IPS-20b (cell line): ENCODE data around the gene CA14.

Experiments
- H3K27ac ChIP-seq: one replicate; pipeline ENCODE4 v1.5.1; 2013; ENCODE audit warnings: low read length
- H3K27me3 ChIP-seq: 2 replicates; pipeline ENCODE4 v1.6.1; 2013; ENCODE audit warnings: mild to moderate bottlenecking, low read length, inconsistent platforms; ENCODE audit not compliant: insufficient read depth
- H3K36me3 ChIP-seq: 2 replicates; pipeline ENCODE4 v1.6.1; 2013; ENCODE audit warnings: low read depth, mild to moderate bottlenecking, inconsistent platforms, low read length, moderate library complexity; ENCODE audit not compliant: insufficient read depth
- H3K4me1 ChIP-seq: 2 replicates; pipeline ENCODE4 v1.6.1; 2013; ENCODE audit warnings: mild to moderate bottlenecking, control low read depth, inconsistent platforms, low read length, moderate library complexity; ENCODE audit not compliant: insufficient read depth
- H3K4me3 ChIP-seq: 2 replicates; pipeline ENCODE4 v1.5.1; 2013; ENCODE audit warnings: mild to moderate bottlenecking, low read length, inconsistent platforms
- H3K9ac ChIP-seq: 2 replicates; pipeline ENCODE4 v1.6.1; 2013; ENCODE audit warnings: low read depth, mild to moderate bottlenecking, inconsistent platforms, low read length, moderate library complexity
- H3K9me3 ChIP-seq: 2 replicates; pipeline ENCODE4 v1.6.1; 2013; ENCODE audit warnings: mild to moderate bottlenecking, low read depth, low read length, inconsistent platforms; ENCODE audit not compliant: insufficient read depth

CA14 gene

GRCh38 chr1:150268340-150268704 is 10.7 kb downstream of the CA14 start:
- Histone ChIP-seq H3K4me1 (peaks cover 13% of the 10 kb centered on the region; the same call in 1 of the 2 replicates), H3K27ac (peak overlapping the region; percentile 84), H3K4me3 (peak overlapping the region; percentile 97), H3K27me3 (no peaks in the 10 kb centered on the region), H3K9me3 (no peaks in the 10 kb centered on the region), H3K36me3 (peaks cover 40% of the 10 kb centered on the region), H3K9ac (peak overlapping the region; percentile 96)

- Histone ChIP-seq H3K4me1 (peaks cover 15% of the 10 kb centered on the region; the same call in 1 of the 2 replicates), H3K4me3 (peak within 1 kb of the TSS; percentile 97), H3K9ac (peak within 1 kb of the TSS; percentile 96), H3K36me3 (peaks cover 35% of the 10 kb centered on the region), H3K9me3 (no peaks in the 10 kb centered on the region), H3K27me3 (no peaks in the 10 kb centered on the region), H3K27ac (peak within 1 kb of the TSS; percentile 84)
These were observed 11.3 kb downstream of the CA14 start, which contains the start of gene APH1A for GRCh38 chr1:150268705-150269403. TSS of gene APH1A (minus strand) at chr1:150269016. CDS start at chr1:150268810, 206 bp downstream.

GRCh38 chr1:150269451-150269850 is 11.9 kb downstream of the CA14 start:
- H3K36me3 ChIP-seq = peaks cover 29% of the 10 kb centered on the region
- H3K9ac ChIP-seq = peak overlapping the region; percentile 96; the same call in 1 of the 2 replicates
- H3K27ac ChIP-seq = peak overlapping the region; percentile 83
- H3K4me1 ChIP-seq = peaks cover 15% of the 10 kb centered on the region; the same call in 1 of the 2 replicates
- peak overlapping the region; percentile 97 for H3K4me3 ChIP-seq
- H3K27me3 ChIP-seq = no peaks in the 10 kb centered on the region
- H3K9me3 ChIP-seq = no peaks in the 10 kb centered on the region

GRCh38 chr1:150271291-150271959 is 13.9 kb downstream of the CA14 start:
- H3K36me3 ChIP-seq = peaks cover 16% of the 10 kb centered on the region
- H3K27me3 ChIP-seq = no peaks in the 10 kb centered on the region
- peaks cover 15% of the 10 kb centered on the region; the same call in 1 of the 2 replicates for H3K4me1 ChIP-seq
- H3K27ac ChIP-seq = no peak overlapping the region
- no peak overlapping the region for H3K4me3 ChIP-seq
- H3K9me3 ChIP-seq = no peaks in the 10 kb centered on the region
- no peak overlapping the region for H3K9ac ChIP-seq

- peak overlapping the region; percentile 78; the same call in 1 of the 2 replicates for H3K9ac ChIP-seq
- H3K27me3 ChIP-seq = no peaks in the 10 kb centered on the region
- peak overlapping the region; percentile 69 for H3K4me3 ChIP-seq
- no peak overlapping the region for H3K27ac ChIP-seq
- H3K36me3 ChIP-seq = 0 out of 2 replicates have a peak, but pooled peaks cover 9% of the 10 kb centered on the region
- H3K4me1 ChIP-seq = peaks cover 12% of the 10 kb centered on the region; the same call in 1 of the 2 replicates
- H3K9me3 ChIP-seq = no peaks in the 10 kb centered on the region
These were observed 15.7 kb downstream of the CA14 start for GRCh38 chr1:150273311-150273710.

GRCh38 chr1:150280138-150280707 is 22.6 kb downstream of the CA14 start:
- H3K9me3 ChIP-seq = no peaks in the 10 kb centered on the region
- H3K27me3 ChIP-seq = peaks cover 12% of the 10 kb centered on the region
- peaks cover 18% of the 10 kb centered on the region; the same call in 1 of the 2 replicates for H3K36me3 ChIP-seq
- H3K27ac ChIP-seq = no peak overlapping the region
- no peak overlapping the region for H3K4me3 ChIP-seq
- no peak overlapping the region for H3K9ac ChIP-seq
- no peaks in the 10 kb centered on the region for H3K4me1 ChIP-seq

- H3K4me1 ChIP-seq = no peaks in the 10 kb centered on the region
- H3K27me3 ChIP-seq = peaks cover 12% of the 10 kb centered on the region
- peak overlapping the region; percentile 42 for H3K27ac ChIP-seq
- peak overlapping the region; percentile 78; the same call in 1 of the 2 replicates for H3K9ac ChIP-seq
- H3K9me3 ChIP-seq = no peaks in the 10 kb centered on the region
- peaks cover 15% of the 10 kb centered on the region; the same call in 1 of the 2 replicates for H3K36me3 ChIP-seq
- H3K4me3 ChIP-seq = peak overlapping the region; percentile 72
These were observed 23.7 kb downstream of the CA14 start for GRCh38 chr1:150281221-150281757.

- H3K27ac ChIP-seq = peak within 1 kb of the TSS; percentile 42
- peak within 1 kb of the TSS; percentile 72 for H3K4me3 ChIP-seq
- peaks cover 16% of the 10 kb centered on the region; the same call in 1 of the 2 replicates for H3K36me3 ChIP-seq
- H3K9ac ChIP-seq = peak within 1 kb of the TSS; percentile 78; the same call in 1 of the 2 replicates
- H3K9me3 ChIP-seq = no peaks in the 10 kb centered on the region
- H3K4me1 ChIP-seq = no peaks in the 10 kb centered on the region
- peaks cover 12% of the 10 kb centered on the region for H3K27me3 ChIP-seq
These were observed 24.4 kb downstream of the CA14 start, which contains the start of gene CIART for GRCh38 chr1:150281758-150282557. TSS of gene CIART (plus strand) at chr1:150282554. CDS start at chr1:150283268, 714 bp downstream.

- no peaks in the 10 kb centered on the region for H3K9me3 ChIP-seq
- H3K36me3 ChIP-seq = peaks cover 16% of the 10 kb centered on the region; the same call in 1 of the 2 replicates
- H3K27me3 ChIP-seq = peaks cover 12% of the 10 kb centered on the region
- peak overlapping the region; percentile 71 for H3K4me3 ChIP-seq
- no peak overlapping the region for H3K27ac ChIP-seq
- H3K9ac ChIP-seq = peak overlapping the region; percentile 66; the same call in 1 of the 2 replicates
- no peaks in the 10 kb centered on the region for H3K4me1 ChIP-seq
These were observed 25.0 kb downstream of the CA14 start for GRCh38 chr1:150282558-150282958.

- H3K4me3 ChIP-seq = peak overlapping the region; percentile 71
- no peak overlapping the region for H3K27ac ChIP-seq
- no peaks in the 10 kb centered on the region for H3K4me1 ChIP-seq
- H3K9ac ChIP-seq = peak overlapping the region; percentile 66; the same call in 1 of the 2 replicates
- H3K27me3 ChIP-seq = peaks cover 12% of the 10 kb centered on the region
- H3K36me3 ChIP-seq = peaks cover 16% of the 10 kb centered on the region; the same call in 1 of the 2 replicates
- H3K9me3 ChIP-seq = no peaks in the 10 kb centered on the region
These were observed 25.7 kb downstream of the CA14 start for GRCh38 chr1:150283260-150283659.
